ENCODE results near the gene SLC6A15. TPM values are rescaled to one million over a fixed set of nuclear protein-coding genes. Genes with fewer than 3 reads are reported as not detected.

Gene SLC6A15
- 2.5 and 6.2 TPM in 2 replicates for total RNA-seq
- polyA plus RNA-seq, result 1.3 and 2.2 TPM in 2 replicates

GRCh38 chr12:84912198-84913128 lies at the start of gene SLC6A15:
TSS of gene SLC6A15 (minus strand) at chr12:84912799. CDS start at chr12:84892120, 20,679 bp downstream.
- Histone ChIP-seq H3K27me3 (peaks cover 70% of the 10 kb centered on the region), H3K4me1 (ENCODE audit: insufficient read depth) (peaks cover 5% of the 10 kb centered on the region), H3K27ac (peak within 1 kb of the TSS; percentile 8), H3K36me3 (replicated peaks; ENCODE audit: insufficient read depth, low read depth) (no peaks in the 10 kb centered on the region), H3K9me2 (replicated peaks; ENCODE audit: insufficient read depth) (no peaks in the 10 kb centered on the region), H3K79me2 (no peaks in the 10 kb centered on the region), H2AFZ (peak within 1 kb of the TSS; percentile 94), H4K20me1 (ENCODE audit: insufficient read depth, poor library complexity, severe bottlenecking) (no peaks in the 10 kb centered on the region), H3K4me2 (peak within 1 kb of the TSS; percentile 99), H3K4me3 (peak within 1 kb of the TSS; percentile 62), H3K9me3 (ENCODE audit: low read depth) (no peaks in the 10 kb centered on the region)
- WGBS (ENCODE audit: low lambda C conversion rate, missing lambda C conversion rate), result 0% methylated on average over 52 of the region's 67 CpGs
- TF ChIP-seq EZH2phosphoT487 (IDR thresholded peaks at IDR 0.05; ENCODE audit: low read depth, severe bottlenecking, unreplicated experiment) (peak; percentile 13), CTCF (IDR thresholded peaks at IDR 0.05; ENCODE audit: poor library complexity) (peak; percentile 40), EZH2 (IDR thresholded peaks at IDR 0.05; ENCODE audit: borderline replicate concordance) (no peak)
- DNase-seq (ENCODE audit: low spot score), result peak; percentile 85

GRCh38 chr12:84960918-84961317 lies 48.3 kb upstream of the SLC6A15 start:
- TF ChIP-seq EZH2 (IDR thresholded peaks at IDR 0.05; ENCODE audit: borderline replicate concordance), result no peak
- TF ChIP-seq EZH2phosphoT487 (IDR thresholded peaks at IDR 0.05; ENCODE audit: low read depth, severe bottlenecking, unreplicated experiment), result no peak
- TF ChIP-seq CTCF (IDR thresholded peaks at IDR 0.05; ENCODE audit: poor library complexity), result no peak
- no peaks in the 10 kb centered on the region for H3K27me3 ChIP-seq
- 82% methylated on average over 1 of the region's 1 CpG for WGBS (ENCODE audit: low lambda C conversion rate, missing lambda C conversion rate)
- H3K4me2 ChIP-seq, result no peak overlapping the region
- H3K27ac ChIP-seq, result no peak overlapping the region
- no peaks in the 10 kb centered on the region for H3K4me1 ChIP-seq (ENCODE audit: insufficient read depth)
- H3K9me3 ChIP-seq (ENCODE audit: low read depth), result no peaks in the 10 kb centered on the region
- H3K36me3 ChIP-seq (replicated peaks; ENCODE audit: insufficient read depth, low read depth), result no peaks in the 10 kb centered on the region
- no peaks in the 10 kb centered on the region for H4K20me1 ChIP-seq (ENCODE audit: insufficient read depth, poor library complexity, severe bottlenecking)
- H3K9me2 ChIP-seq (replicated peaks; ENCODE audit: insufficient read depth), result no peaks in the 10 kb centered on the region
- DNase-seq (ENCODE audit: low spot score), result no peak
- H3K79me2 ChIP-seq, result no peaks in the 10 kb centered on the region
- H2AFZ ChIP-seq, result no peak overlapping the region
- no peak overlapping the region for H3K4me3 ChIP-seq

GRCh38 chr12:84955298-84955697 lies 42.7 kb upstream of the SLC6A15 start:
- Histone ChIP-seq H3K9me3 (ENCODE audit: low read depth) (no peaks in the 10 kb centered on the region), H4K20me1 (ENCODE audit: insufficient read depth, poor library complexity, severe bottlenecking) (no peaks in the 10 kb centered on the region), H3K79me2 (no peaks in the 10 kb centered on the region), H3K4me2 (no peak overlapping the region), H3K27ac (no peak overlapping the region), H3K4me1 (ENCODE audit: insufficient read depth) (no peaks in the 10 kb centered on the region), H3K36me3 (replicated peaks; ENCODE audit: insufficient read depth, low read depth) (no peaks in the 10 kb centered on the region), H3K9me2 (replicated peaks; ENCODE audit: insufficient read depth) (no peaks in the 10 kb centered on the region), H3K4me3 (no peak overlapping the region), H2AFZ (no peak overlapping the region), H3K27me3 (no peaks in the 10 kb centered on the region)
- TF ChIP-seq EZH2phosphoT487 (IDR thresholded peaks at IDR 0.05; ENCODE audit: low read depth, severe bottlenecking, unreplicated experiment) (no peak), CTCF (IDR thresholded peaks at IDR 0.05; ENCODE audit: poor library complexity) (no peak), EZH2 (IDR thresholded peaks at IDR 0.05; ENCODE audit: borderline replicate concordance) (no peak)
- WGBS (ENCODE audit: low lambda C conversion rate, missing lambda C conversion rate), result 81% methylated on average over 4 of the region's 4 CpGs
- DNase-seq (ENCODE audit: low spot score), result no peak
